GM21737 (cell line): ENCODE results near the gene PLEKHM3.

Experiments used
- ATAC-seq: cut with Tn5 transposase; IDR thresholded peaks from one replicate; pipeline ENCODE4 v1.9.1; 2021; ENCODE audit warnings: mild to moderate bottlenecking, moderate library complexity; ENCODE audit not compliant: unreplicated experiment

PLEKHM3 gene

DNA sequence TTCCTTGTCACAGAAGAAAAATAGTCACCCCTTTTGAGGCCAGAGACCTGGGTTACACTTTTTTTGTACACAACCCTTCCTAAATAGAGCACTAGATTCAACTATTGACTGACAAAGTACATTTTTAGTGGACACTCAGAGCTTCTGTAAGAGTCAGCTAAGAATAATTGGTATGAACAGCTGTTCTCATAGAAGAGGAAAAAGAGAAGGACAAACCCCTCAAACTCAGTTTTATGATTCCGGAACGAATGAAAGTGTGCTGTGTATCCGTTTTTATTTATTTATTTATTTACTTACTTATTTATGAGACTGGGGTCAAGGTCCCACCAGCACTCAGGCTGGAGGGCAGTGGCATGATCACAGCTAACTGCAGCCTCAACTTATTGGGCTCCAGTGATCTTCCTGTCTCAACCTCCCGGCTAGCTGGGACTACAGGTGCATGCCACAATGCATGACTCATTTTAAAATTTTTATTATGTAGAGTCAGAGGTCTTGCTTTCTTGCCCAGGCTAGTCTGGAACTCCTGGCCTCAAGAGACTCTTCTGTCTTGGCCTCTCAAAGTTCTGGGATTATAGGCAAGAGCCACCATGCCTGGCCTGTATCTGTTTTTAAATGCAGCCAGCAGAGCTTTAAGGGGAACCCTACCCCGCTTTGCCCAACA is 219.6 kb downstream of the PLEKHM3 start:
- ATAC-seq = no peak

GRCh38 chr2:207802650-207803049 is 222.7 kb downstream of the PLEKHM3 start:
- no peak for ATAC-seq

DNA sequence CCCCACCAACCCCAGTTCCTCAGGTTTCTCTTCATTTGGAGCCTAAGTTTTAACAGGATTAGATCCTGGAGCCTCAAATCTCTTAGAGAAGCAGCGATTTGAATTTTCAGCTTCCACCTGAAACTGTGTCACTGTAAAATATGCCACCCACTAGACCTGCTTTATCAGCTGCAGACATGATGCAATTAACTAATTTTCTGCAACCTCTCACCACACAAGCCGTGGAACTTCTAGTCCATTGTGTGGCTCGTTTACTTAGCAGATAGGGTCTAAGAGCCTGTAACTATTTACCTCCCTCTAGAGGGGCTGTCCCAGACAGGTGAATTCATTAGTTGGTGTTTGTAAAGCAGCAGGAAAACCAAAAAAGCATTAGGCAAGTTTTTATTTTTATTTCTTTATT is 224.1 kb downstream of the PLEKHM3 start:
- no peak for ATAC-seq

DNA sequence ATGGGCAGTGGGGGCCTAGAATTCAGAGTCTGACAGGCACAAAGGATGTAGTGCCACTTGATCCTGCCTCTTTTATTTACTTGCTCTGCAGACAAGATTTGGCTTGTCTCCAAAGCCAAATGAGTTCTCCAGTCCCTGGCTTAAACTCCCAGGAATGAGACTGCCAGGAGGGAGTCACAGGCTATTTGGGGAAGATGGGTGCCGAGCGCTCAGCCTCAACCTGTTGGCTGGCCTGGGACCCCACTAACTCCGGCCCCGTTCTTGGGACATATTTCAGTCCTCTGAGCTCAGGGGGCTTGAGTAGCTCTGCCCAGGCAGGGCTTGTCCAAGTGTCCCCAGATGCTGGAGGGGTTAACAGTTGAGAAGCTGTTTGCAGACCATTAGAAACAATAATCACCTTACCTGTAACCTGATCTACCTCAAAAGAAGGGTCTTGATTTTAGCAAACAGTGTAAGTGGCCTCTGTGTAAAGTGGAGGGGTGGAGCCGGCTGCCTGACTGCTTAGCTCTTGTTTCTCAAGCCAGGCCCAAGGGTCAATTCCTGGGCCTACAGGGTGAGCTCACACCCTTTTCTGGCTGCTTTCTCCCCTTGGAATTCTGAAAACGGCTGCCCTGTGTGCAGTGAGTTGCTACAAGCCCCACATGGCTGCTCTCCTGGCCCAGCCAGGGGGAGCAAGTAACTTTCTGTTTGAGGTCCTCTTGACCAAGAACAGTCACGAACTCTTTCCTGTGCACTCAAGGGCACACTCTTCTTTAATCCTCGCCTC is 228.6 kb downstream of the PLEKHM3 start:
- ATAC-seq = no peak

DNA sequence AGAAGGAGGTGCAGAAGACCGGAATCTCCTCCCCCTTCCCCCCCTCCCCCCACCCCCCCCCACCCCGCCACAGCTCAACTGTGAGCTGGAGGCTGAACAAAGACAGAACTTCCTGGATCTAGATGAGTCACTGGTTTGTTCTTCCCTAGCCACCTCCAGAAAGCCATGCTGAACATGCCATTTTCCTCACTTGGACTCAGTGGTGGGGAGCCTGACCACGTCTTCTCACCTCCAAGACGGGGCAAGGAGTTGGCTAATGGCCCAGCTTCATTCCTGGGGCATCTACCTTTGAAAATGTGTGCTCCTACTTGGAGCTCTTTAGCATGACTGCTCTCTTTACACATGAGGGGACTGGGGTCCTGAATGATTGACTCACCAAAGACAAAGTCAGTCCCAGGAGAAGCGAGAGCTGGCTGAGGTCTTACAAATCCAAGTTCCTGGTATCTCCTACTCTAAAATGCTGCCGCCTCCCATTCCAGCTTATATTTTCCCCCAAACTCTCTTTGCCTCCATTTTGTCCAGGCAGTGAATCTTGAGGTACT is 233.0 kb downstream of the PLEKHM3 start:
- ATAC-seq = no peak

GRCh38 chr2:207791579-207792243 is 233.6 kb downstream of the PLEKHM3 start:
- no peak for ATAC-seq

- no peak for ATAC-seq
Measured at GRCh38 chr2:207790898-207791297, 234.4 kb downstream of the PLEKHM3 start.

DNA sequence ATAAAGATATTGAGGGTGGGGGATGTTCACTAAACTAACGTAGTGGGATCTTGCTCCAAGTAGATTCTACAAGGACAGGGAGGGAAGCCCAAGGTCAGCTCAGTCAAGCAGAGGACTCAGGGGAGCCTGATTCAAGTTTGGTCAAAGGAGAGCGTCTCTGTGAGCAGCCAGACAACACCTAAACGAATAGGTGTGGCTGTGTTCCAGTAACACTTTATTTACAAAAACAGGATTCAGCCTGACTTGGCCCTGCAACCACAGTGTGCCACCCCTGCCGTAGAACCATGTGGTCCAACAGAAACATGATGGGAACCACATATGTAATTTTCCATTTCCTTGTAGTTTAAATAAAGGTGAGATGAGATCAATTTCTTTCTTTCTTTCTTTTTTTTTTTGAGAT is 237.5 kb downstream of the PLEKHM3 start:
- ATAC-seq = no peak

GRCh38 chr2:207787017-207787416 is 238.3 kb downstream of the PLEKHM3 start:
- ATAC-seq = no peak

DNA sequence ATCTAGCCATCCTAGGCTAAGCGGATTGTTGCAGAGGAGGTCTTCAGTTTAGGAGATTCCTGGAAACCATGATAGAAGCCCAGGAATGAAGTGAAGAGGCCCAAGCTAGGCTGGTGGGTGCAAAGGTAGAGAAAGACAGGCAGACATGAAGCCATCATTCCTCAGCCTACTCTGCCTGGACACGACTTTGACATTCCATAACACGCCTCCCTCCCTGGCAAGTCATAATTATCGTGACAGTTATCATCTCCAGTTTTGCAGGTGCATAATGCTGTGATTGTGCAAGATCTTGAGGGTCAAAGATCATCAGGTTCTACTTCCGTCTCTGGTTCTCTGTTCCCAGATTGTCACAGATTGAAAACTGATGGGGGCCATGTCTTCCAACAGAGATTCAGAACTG is 240.4 kb downstream of the PLEKHM3 start:
- no peak for ATAC-seq

GRCh38 chr2:207783514-207783913 is 241.8 kb downstream of the PLEKHM3 start:
- no peak for ATAC-seq

- ATAC-seq = no peak
Measured at GRCh38 chr2:207782238-207783030, 242.9 kb downstream of the PLEKHM3 start.

DNA sequence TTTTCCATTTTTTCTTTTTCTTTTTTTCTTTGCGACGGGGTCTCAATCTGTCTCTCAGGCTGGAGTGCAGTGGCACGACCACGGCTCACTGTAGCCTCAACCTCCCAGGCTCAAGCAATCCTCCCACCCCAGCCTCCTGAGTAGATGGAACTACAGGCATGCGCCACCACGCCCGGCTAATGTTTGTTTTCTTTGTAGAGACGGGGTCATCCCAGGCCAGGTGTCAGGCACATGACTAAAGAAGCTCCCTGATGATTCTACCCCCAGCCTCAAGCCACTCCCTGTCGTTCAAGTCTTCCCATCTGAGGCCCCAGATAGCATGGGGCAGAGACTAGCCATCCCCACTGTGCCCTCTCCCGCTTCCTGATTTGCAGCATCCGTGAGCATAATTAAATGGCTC is 245.8 kb downstream of the PLEKHM3 start:
- no peak for ATAC-seq

- no peak for ATAC-seq
Measured at GRCh38 chr2:207778298-207778882, 246.9 kb downstream of the PLEKHM3 start.

GRCh38 chr2:207777124-207777523 is 248.2 kb downstream of the PLEKHM3 start:
- no peak for ATAC-seq

GRCh38 chr2:207775473-207775872 is 249.9 kb downstream of the PLEKHM3 start:
- no peak for ATAC-seq

DNA sequence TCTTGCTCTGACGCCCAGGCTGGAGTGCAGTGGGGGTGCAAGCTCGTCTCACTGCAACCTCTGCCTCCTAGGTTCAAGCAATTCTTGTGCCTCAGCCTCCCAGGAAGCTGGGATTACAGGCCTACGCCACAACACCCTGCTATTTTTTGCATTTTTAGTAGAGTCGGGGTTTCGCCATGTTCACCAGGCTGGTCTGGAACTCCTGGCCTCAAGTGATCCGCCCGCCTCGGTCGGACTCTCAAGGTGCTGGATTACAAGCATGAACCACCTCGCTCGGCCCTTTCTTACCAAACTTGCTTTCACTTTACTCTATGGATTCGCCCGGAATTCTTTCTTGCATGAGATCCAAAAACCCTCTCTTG is 252.5 kb downstream of the PLEKHM3 start:
- no peak for ATAC-seq

GRCh38 chr2:207772081-207772843 is 253.1 kb downstream of the PLEKHM3 start:
- no peak for ATAC-seq

- ATAC-seq = no peak
Measured at GRCh38 chr2:207771421-207771820, 253.9 kb downstream of the PLEKHM3 start.
